ENCODE measurements around the gene TCN2. TPM values are rescaled to one million over a fixed set of nuclear protein-coding genes. Genes with fewer than 3 reads are reported as not detected.

The TCN2 gene
- total and polyA plus RNA-seq, 5 donors from 2014 or later, result 0.23 to 1.7 (median 0.85) TPM

- Histone ChIP-seq H3K4me3 (ENCODE audit: low read depth, low read length) (no peak overlapping the region), H3K27ac (ENCODE audit: insufficient read depth, low read length, poor library complexity, severe bottlenecking) (no peak overlapping the region)
These were observed 1.4 kb upstream of the TCN2 start for GRCh38 chr22:30605449-30606110.

GRCh38 chr22:30607300-30607930 is 441 bp downstream of the TCN2 start:
- H3K9me3 Mint-ChIP-seq, result no peaks in the 10 kb centered on the region
- peak overlapping the region; percentile 68 for H3K4me3 ChIP-seq (ENCODE audit: low read depth, low read length)
- H3K27ac Mint-ChIP-seq, result peak overlapping the region in 2 of 3 donors; percentile 56 to 79
- peak overlapping the region; percentile 77 to 93 (median 87) for H3K4me3 Mint-ChIP-seq
- H3K4me1 Mint-ChIP-seq, result peaks cover 0 to 31% (median 14%) of the 10 kb centered on the region in 4 donors
- ATAC-seq (ENCODE audit: low read depth in 2 of 2) (no peak), DNase-seq (no peak)
- H3K27ac ChIP-seq (ENCODE audit: insufficient read depth, low read length, poor library complexity, severe bottlenecking), result no peak overlapping the region
- peaks cover 16% of the 10 kb centered on the region for H3K27me3 Mint-ChIP-seq
- H3K36me3 ChIP-seq (ENCODE audit: control insufficient read depth, insufficient read depth, low read length), result no peaks in the 10 kb centered on the region
- no peaks in the 10 kb centered on the region for H3K27me3 ChIP-seq (ENCODE audit: control insufficient read depth, insufficient read depth, low read length)
- H3K36me3 Mint-ChIP-seq, result no peaks in the 10 kb centered on the region
- peaks cover 20% of the 10 kb centered on the region for H3K4me1 ChIP-seq (ENCODE audit: control insufficient read depth, insufficient read depth, low read length, poor library complexity, severe bottlenecking)
- H3K9me3 ChIP-seq (ENCODE audit: control insufficient read depth in 2 of 2, low read length in 2 of 2), result no peaks in the 10 kb centered on the region

More at GRCh38 chr22:30605449-30606110, 1.4 kb upstream of the TCN2 start:
- ATAC-seq (ENCODE audit: low read depth in 2 of 2) (peak; percentile 26 to 34), DNase-seq (peak; percentile 19 to 67 (median 29))
- peaks cover 20% of the 10 kb centered on the region for H3K4me1 ChIP-seq (ENCODE audit: control insufficient read depth, insufficient read depth, low read length, poor library complexity, severe bottlenecking)
- peak overlapping the region; percentile 14 to 56 (median 48) for H3K4me3 Mint-ChIP-seq
- peaks cover 21% of the 10 kb centered on the region for H3K27me3 Mint-ChIP-seq
- no peaks in the 10 kb centered on the region for H3K27me3 ChIP-seq (ENCODE audit: control insufficient read depth, insufficient read depth, low read length)
- peak overlapping the region in 2 of 3 donors; percentile 8 to 58 for H3K27ac Mint-ChIP-seq
- no peaks in the 10 kb centered on the region for H3K36me3 ChIP-seq (ENCODE audit: control insufficient read depth, insufficient read depth, low read length)
- no peaks in the 10 kb centered on the region for H3K9me3 ChIP-seq (ENCODE audit: control insufficient read depth in 2 of 2, low read length in 2 of 2)
- H3K9me3 Mint-ChIP-seq, result no peaks in the 10 kb centered on the region
- H3K36me3 Mint-ChIP-seq, result no peaks in the 10 kb centered on the region
- peaks cover 0 to 31% (median 15%) of the 10 kb centered on the region in 4 donors for H3K4me1 Mint-ChIP-seq

GRCh38 chr22:30607939-30608338 is 965 bp downstream of the TCN2 start:
- DNase-seq, result no peak
- Mint-ChIP-seq H3K4me1 (peaks cover 0 to 31% (median 14%) of the 10 kb centered on the region in 4 donors), H3K9me3 (no peaks in the 10 kb centered on the region), H3K27ac (peak overlapping the region in 1 of 3 donors; percentile 56), H3K4me3 (no peak overlapping the region), H3K36me3 (no peaks in the 10 kb centered on the region), H3K27me3 (peaks cover 16% of the 10 kb centered on the region)
- no peak overlapping the region for H3K4me3 ChIP-seq (ENCODE audit: low read depth, low read length)
- no peaks in the 10 kb centered on the region for H3K36me3 ChIP-seq (ENCODE audit: control insufficient read depth, insufficient read depth, low read length)
- H3K27me3 ChIP-seq (ENCODE audit: control insufficient read depth, insufficient read depth, low read length), result no peaks in the 10 kb centered on the region
- H3K9me3 ChIP-seq (ENCODE audit: control insufficient read depth in 2 of 2, low read length in 2 of 2), result no peaks in the 10 kb centered on the region
- peaks cover 20% of the 10 kb centered on the region for H3K4me1 ChIP-seq (ENCODE audit: control insufficient read depth, insufficient read depth, low read length, poor library complexity, severe bottlenecking)
- ATAC-seq (ENCODE audit: low read depth in 2 of 2), result no peak
- no peak overlapping the region for H3K27ac ChIP-seq (ENCODE audit: insufficient read depth, low read length, poor library complexity, severe bottlenecking)

GRCh38 chr22:30609260-30610185 is 2.5 kb downstream of the TCN2 start:
- DNase-seq, result peak in 1 of 3 donors; percentile 41
- H3K4me3 Mint-ChIP-seq, result peak overlapping the region in 1 of 4 donors; percentile 26
- H3K36me3 Mint-ChIP-seq, result peaks cover 4% of the 10 kb centered on the region

GRCh38 chr22:30610299-30610698 is 3.3 kb downstream of the TCN2 start:
- Histone ChIP-seq H3K27ac (ENCODE audit: insufficient read depth, low read length, poor library complexity, severe bottlenecking) (no peak overlapping the region), H3K9me3 (ENCODE audit: control insufficient read depth in 2 of 2, low read length in 2 of 2) (no peaks in the 10 kb centered on the region), H3K4me1 (ENCODE audit: control insufficient read depth, insufficient read depth, low read length, poor library complexity, severe bottlenecking) (peaks cover 20% of the 10 kb centered on the region), H3K27me3 (ENCODE audit: control insufficient read depth, insufficient read depth, low read length) (no peaks in the 10 kb centered on the region), H3K36me3 (ENCODE audit: control insufficient read depth, insufficient read depth, low read length) (no peaks in the 10 kb centered on the region), H3K4me3 (ENCODE audit: low read depth, low read length) (no peak overlapping the region)
- no peak for ATAC-seq (ENCODE audit: low read depth in 2 of 2)
- H3K36me3 Mint-ChIP-seq, result peaks cover 4% of the 10 kb centered on the region
- H3K9me3 Mint-ChIP-seq, result peaks cover 0 to 1% (median 0%) of the 10 kb centered on the region in 7 donors
- peaks cover 0 to 29% (median 14%) of the 10 kb centered on the region in 4 donors for H3K4me1 Mint-ChIP-seq
- peaks cover 16% of the 10 kb centered on the region for H3K27me3 Mint-ChIP-seq
- no peak for DNase-seq
- peak overlapping the region in 1 of 3 donors; percentile 26 for H3K27ac Mint-ChIP-seq
- no peak overlapping the region for H3K4me3 Mint-ChIP-seq

More at GRCh38 chr22:30609260-30610185, 2.5 kb downstream of the TCN2 start:
- Histone ChIP-seq H3K27ac (ENCODE audit: insufficient read depth, low read length, poor library complexity, severe bottlenecking) (no peak overlapping the region), H3K4me3 (ENCODE audit: low read depth, low read length) (no peak overlapping the region), H3K36me3 (ENCODE audit: control insufficient read depth, insufficient read depth, low read length) (no peaks in the 10 kb centered on the region), H3K9me3 (ENCODE audit: control insufficient read depth in 2 of 2, low read length in 2 of 2) (no peaks in the 10 kb centered on the region), H3K27me3 (ENCODE audit: control insufficient read depth, insufficient read depth, low read length) (no peaks in the 10 kb centered on the region), H3K4me1 (ENCODE audit: control insufficient read depth, insufficient read depth, low read length, poor library complexity, severe bottlenecking) (peaks cover 20% of the 10 kb centered on the region)
- no peaks in the 10 kb centered on the region for H3K9me3 Mint-ChIP-seq
- peak overlapping the region in 1 of 3 donors; percentile 29 for H3K27ac Mint-ChIP-seq
- no peak for ATAC-seq (ENCODE audit: low read depth in 2 of 2)
- peaks cover 0 to 31% (median 14%) of the 10 kb centered on the region in 4 donors for H3K4me1 Mint-ChIP-seq
- H3K27me3 Mint-ChIP-seq, result peaks cover 16% of the 10 kb centered on the region

GRCh38 chr22:30611197-30611596 is 4.2 kb downstream of the TCN2 start:
- no peak overlapping the region for H3K4me3 Mint-ChIP-seq
- no peak for DNase-seq
- peaks cover 0 to 20% (median 11%) of the 10 kb centered on the region in 4 donors for H3K4me1 Mint-ChIP-seq
- ATAC-seq (ENCODE audit: low read depth in 2 of 2), result no peak
- peaks cover 16% of the 10 kb centered on the region for H3K27me3 Mint-ChIP-seq
- Histone ChIP-seq H3K36me3 (ENCODE audit: control insufficient read depth, insufficient read depth, low read length) (no peaks in the 10 kb centered on the region), H3K4me3 (ENCODE audit: low read depth, low read length) (no peak overlapping the region), H3K27me3 (ENCODE audit: control insufficient read depth, insufficient read depth, low read length) (no peaks in the 10 kb centered on the region), H3K27ac (ENCODE audit: insufficient read depth, low read length, poor library complexity, severe bottlenecking) (no peak overlapping the region), H3K9me3 (ENCODE audit: control insufficient read depth in 2 of 2, low read length in 2 of 2) (no peaks in the 10 kb centered on the region), H3K4me1 (ENCODE audit: control insufficient read depth, insufficient read depth, low read length, poor library complexity, severe bottlenecking) (peaks cover 14% of the 10 kb centered on the region)
- H3K9me3 Mint-ChIP-seq, result peaks cover 0 to 1% (median 0%) of the 10 kb centered on the region in 7 donors
- H3K27ac Mint-ChIP-seq, result peak overlapping the region in 1 of 3 donors; percentile 34
- peaks cover 4% of the 10 kb centered on the region for H3K36me3 Mint-ChIP-seq

- Histone ChIP-seq H3K4me3 (ENCODE audit: low read depth, low read length) (no peak overlapping the region), H3K4me1 (ENCODE audit: control insufficient read depth, insufficient read depth, low read length, poor library complexity, severe bottlenecking) (no peaks in the 10 kb centered on the region), H3K36me3 (ENCODE audit: control insufficient read depth, insufficient read depth, low read length) (no peaks in the 10 kb centered on the region), H3K9me3 (ENCODE audit: control insufficient read depth in 2 of 2, low read length in 2 of 2) (no peaks in the 10 kb centered on the region), H3K27ac (ENCODE audit: insufficient read depth, low read length, poor library complexity, severe bottlenecking) (no peak overlapping the region), H3K27me3 (ENCODE audit: control insufficient read depth, insufficient read depth, low read length) (no peaks in the 10 kb centered on the region)
- H3K9me3 Mint-ChIP-seq, result peaks cover 0 to 1% (median 0%) of the 10 kb centered on the region in 7 donors
- H3K4me3 Mint-ChIP-seq, result no peak overlapping the region
- peaks cover 0 to 8% (median 4%) of the 10 kb centered on the region in 4 donors for H3K4me1 Mint-ChIP-seq
- no peak overlapping the region for H3K27ac Mint-ChIP-seq
- DNase-seq, result no peak
- H3K36me3 Mint-ChIP-seq, result peaks cover 4% of the 10 kb centered on the region
- peaks cover 12% of the 10 kb centered on the region for H3K27me3 Mint-ChIP-seq
- no peak for ATAC-seq (ENCODE audit: low read depth in 2 of 2)
These were observed 5.8 kb downstream of the TCN2 start for GRCh38 chr22:30612789-30613188.

Measured in CD4-positive, CD25-positive, alpha-beta regulatory T cell (primary cell).